Measurements from ENCODE around the gene HSPG2.

Gene HSPG2

DNA sequence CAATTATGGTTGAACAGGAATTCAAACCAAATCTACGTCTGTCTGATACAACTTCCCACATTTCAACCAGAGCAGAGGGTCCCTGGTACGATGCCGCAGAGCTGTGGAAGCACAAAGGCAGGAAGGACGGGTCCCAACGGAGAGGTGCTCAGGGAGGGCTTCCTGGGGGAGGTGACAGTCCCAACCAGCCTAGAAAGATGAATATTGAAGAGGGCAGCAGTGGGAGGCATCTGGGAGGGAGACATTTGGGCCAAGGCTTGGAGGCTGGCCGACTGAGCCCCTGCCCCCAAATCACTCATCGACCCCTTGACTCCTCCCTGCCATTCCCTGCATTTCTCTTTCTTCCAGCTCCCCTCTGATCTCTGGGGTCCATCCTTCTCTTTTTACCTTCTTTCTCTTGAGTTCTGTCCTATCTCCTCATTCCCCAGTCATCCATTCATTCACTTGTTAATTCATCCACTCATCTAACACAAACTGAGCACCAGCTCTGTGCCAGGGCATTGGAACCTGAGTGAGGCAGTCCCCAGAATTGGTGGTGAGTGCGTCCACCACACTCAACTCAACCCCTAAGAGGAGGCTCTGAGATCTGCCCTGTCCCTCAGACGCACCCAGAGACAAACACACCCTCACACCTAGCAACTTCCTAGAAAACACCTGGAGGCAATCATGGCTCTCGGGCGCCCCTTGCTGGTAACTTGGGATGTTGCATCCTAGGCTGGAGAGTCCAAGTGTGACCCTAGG is 26.5 kb upstream of the HSPG2 start:
- DNase-seq, result peak; percentile 89
- no CpG with 5 or more reads among the region's 11 CpGs for WGBS (ENCODE audit: extremely low coverage, insufficient coverage, low lambda C conversion rate)

DNA sequence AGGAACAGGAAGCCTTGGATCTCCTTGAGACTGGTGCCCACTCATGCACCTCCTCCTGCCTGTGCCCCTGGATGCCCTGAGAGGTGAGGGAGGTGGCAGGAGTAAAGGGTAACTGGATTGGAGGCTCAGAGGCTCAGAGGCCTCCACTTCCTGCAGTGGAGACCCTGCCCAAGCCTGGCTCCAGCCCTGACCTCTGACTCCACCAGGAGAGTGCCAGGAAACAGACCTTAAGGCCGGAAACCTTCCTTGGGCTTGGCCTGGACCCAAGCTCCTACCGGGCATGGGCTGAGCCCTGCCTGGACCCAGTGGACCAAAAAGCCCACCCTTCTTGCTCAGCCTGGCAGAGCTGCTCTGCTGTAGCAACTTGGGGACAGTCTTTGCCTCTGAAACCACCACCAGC is 24.7 kb upstream of the HSPG2 start:
- no peak overlapping the region for H3K18ac ChIP-seq (ENCODE audit: low read length)
- no peak overlapping the region for H4K8ac ChIP-seq (ENCODE audit: low read depth, low read length)
- H3K4me2 ChIP-seq (ENCODE audit: low read length), result no peak overlapping the region
- no peak overlapping the region for H3K27ac ChIP-seq (ENCODE audit: low read depth, low read length)
- H3K4ac ChIP-seq (ENCODE audit: low read depth, low read length), result no peak overlapping the region
- no peak overlapping the region for H4K5ac ChIP-seq (ENCODE audit: low read length)
- DNase-seq, result no peak
- no peak overlapping the region for H2BK120ac ChIP-seq (ENCODE audit: low read depth, low read length)
- no peak overlapping the region for H2BK5ac ChIP-seq (ENCODE audit: low read length)
- no peaks in the 10 kb centered on the region for H3K36me3 ChIP-seq (ENCODE audit: control insufficient read depth, insufficient read depth, low read length)
- peak overlapping the region; percentile 7 for H3K23ac ChIP-seq (ENCODE audit: low read length)
- H3K4me3 ChIP-seq (ENCODE audit: low read length), result no peak overlapping the region
- H3K79me2 ChIP-seq (ENCODE audit: control insufficient read depth, insufficient read depth, low read length), result no peaks in the 10 kb centered on the region
- H2AK5ac ChIP-seq (ENCODE audit: low read length), result no peak overlapping the region
- no peak overlapping the region for H2BK15ac ChIP-seq (replicated peaks; ENCODE audit: low read depth)
- H3K27me3 ChIP-seq (ENCODE audit: insufficient read depth, low read length, poor library complexity), result no peaks in the 10 kb centered on the region
- WGBS (ENCODE audit: extremely low coverage, insufficient coverage, low lambda C conversion rate), result no CpG with 5 or more reads among the region's 2 CpGs
- H3K79me1 ChIP-seq (ENCODE audit: low read length), result no peaks in the 10 kb centered on the region
- H3K9ac ChIP-seq (ENCODE audit: low read length), result no peak overlapping the region
- H3K56ac ChIP-seq (ENCODE audit: low read length), result peak overlapping the region; percentile 27
- H3K4me1 ChIP-seq (ENCODE audit: control insufficient read depth, low read depth, low read length), result no peaks in the 10 kb centered on the region

More for the DNA sequence above, 26.5 kb upstream of the HSPG2 start:
- no peaks in the 10 kb centered on the region for H3K36me3 ChIP-seq (ENCODE audit: control insufficient read depth, insufficient read depth, low read length)
- H3K4me2 ChIP-seq (ENCODE audit: low read length), result no peak overlapping the region
- no peaks in the 10 kb centered on the region for H3K79me2 ChIP-seq (ENCODE audit: control insufficient read depth, insufficient read depth, low read length)
- H3K27me3 ChIP-seq (ENCODE audit: insufficient read depth, low read length, poor library complexity), result no peaks in the 10 kb centered on the region
- no peak overlapping the region for H2AK5ac ChIP-seq (ENCODE audit: low read length)
- H3K9ac ChIP-seq (ENCODE audit: low read length), result no peak overlapping the region
- H3K23ac ChIP-seq (ENCODE audit: low read length), result no peak overlapping the region
- peak overlapping the region; percentile 43 for H3K56ac ChIP-seq (ENCODE audit: low read length)
- H3K4ac ChIP-seq (ENCODE audit: low read depth, low read length), result no peak overlapping the region
- H2BK120ac ChIP-seq (ENCODE audit: low read depth, low read length), result no peak overlapping the region
- H4K8ac ChIP-seq (ENCODE audit: low read depth, low read length), result no peak overlapping the region
- H3K4me1 ChIP-seq (ENCODE audit: control insufficient read depth, low read depth, low read length), result no peaks in the 10 kb centered on the region
- H2BK15ac ChIP-seq (replicated peaks; ENCODE audit: low read depth), result no peak overlapping the region
- H4K5ac ChIP-seq (ENCODE audit: low read length), result no peak overlapping the region
- H3K18ac ChIP-seq (ENCODE audit: low read length), result no peak overlapping the region
- no peak overlapping the region for H2BK5ac ChIP-seq (ENCODE audit: low read length)
- no peak overlapping the region for H3K4me3 ChIP-seq (ENCODE audit: low read length)
- H3K27ac ChIP-seq (ENCODE audit: low read depth, low read length), result no peak overlapping the region
- no peaks in the 10 kb centered on the region for H3K79me1 ChIP-seq (ENCODE audit: low read length)

DNA sequence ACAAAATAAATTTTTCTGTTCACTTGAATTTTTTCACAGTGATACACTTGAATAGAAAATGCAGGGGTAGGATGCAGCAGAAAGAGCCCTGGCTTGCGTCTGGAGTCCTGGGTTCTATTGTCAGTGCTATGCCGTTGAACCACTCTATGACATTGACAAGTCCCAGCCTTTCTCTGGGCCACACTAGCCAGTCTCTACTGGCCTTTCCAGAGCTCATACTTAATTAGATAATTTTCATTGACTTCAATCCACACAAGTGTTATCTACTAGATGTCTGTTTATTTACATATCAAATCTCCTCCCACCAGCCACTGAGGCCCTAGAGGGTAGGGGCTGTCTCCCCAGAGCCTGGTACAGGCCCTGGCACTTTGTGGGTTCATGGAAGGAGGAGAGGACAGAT is 24.2 kb upstream of the HSPG2 start:
- H2BK5ac ChIP-seq (ENCODE audit: low read length), result no peak overlapping the region
- no peak overlapping the region for H3K18ac ChIP-seq (ENCODE audit: low read length)
- peaks cover 4% of the 10 kb centered on the region for H3K4me1 ChIP-seq (ENCODE audit: control insufficient read depth, low read depth, low read length)
- no peak overlapping the region for H3K9ac ChIP-seq (ENCODE audit: low read length)
- H2BK15ac ChIP-seq (replicated peaks; ENCODE audit: low read depth), result no peak overlapping the region
- no peak overlapping the region for H2BK120ac ChIP-seq (ENCODE audit: low read depth, low read length)
- no peak overlapping the region for H4K5ac ChIP-seq (ENCODE audit: low read length)
- no peak overlapping the region for H3K4me3 ChIP-seq (ENCODE audit: low read length)
- no peaks in the 10 kb centered on the region for H3K36me3 ChIP-seq (ENCODE audit: control insufficient read depth, insufficient read depth, low read length)
- H3K27me3 ChIP-seq (ENCODE audit: insufficient read depth, low read length, poor library complexity), result no peaks in the 10 kb centered on the region
- no peak overlapping the region for H4K8ac ChIP-seq (ENCODE audit: low read depth, low read length)
- no peak overlapping the region for H3K23ac ChIP-seq (ENCODE audit: low read length)
- no peak overlapping the region for H3K56ac ChIP-seq (ENCODE audit: low read length)
- no peaks in the 10 kb centered on the region for H3K79me1 ChIP-seq (ENCODE audit: low read length)
- DNase-seq, result no peak
- H3K4ac ChIP-seq (ENCODE audit: low read depth, low read length), result no peak overlapping the region
- no peaks in the 10 kb centered on the region for H3K79me2 ChIP-seq (ENCODE audit: control insufficient read depth, insufficient read depth, low read length)
- no peak overlapping the region for H2AK5ac ChIP-seq (ENCODE audit: low read length)
- H3K27ac ChIP-seq (ENCODE audit: low read depth, low read length), result no peak overlapping the region
- WGBS (ENCODE audit: extremely low coverage, insufficient coverage, low lambda C conversion rate), result no CpG with 5 or more reads among the region's 2 CpGs
- no peak overlapping the region for H3K4me2 ChIP-seq (ENCODE audit: low read length)

DNA sequence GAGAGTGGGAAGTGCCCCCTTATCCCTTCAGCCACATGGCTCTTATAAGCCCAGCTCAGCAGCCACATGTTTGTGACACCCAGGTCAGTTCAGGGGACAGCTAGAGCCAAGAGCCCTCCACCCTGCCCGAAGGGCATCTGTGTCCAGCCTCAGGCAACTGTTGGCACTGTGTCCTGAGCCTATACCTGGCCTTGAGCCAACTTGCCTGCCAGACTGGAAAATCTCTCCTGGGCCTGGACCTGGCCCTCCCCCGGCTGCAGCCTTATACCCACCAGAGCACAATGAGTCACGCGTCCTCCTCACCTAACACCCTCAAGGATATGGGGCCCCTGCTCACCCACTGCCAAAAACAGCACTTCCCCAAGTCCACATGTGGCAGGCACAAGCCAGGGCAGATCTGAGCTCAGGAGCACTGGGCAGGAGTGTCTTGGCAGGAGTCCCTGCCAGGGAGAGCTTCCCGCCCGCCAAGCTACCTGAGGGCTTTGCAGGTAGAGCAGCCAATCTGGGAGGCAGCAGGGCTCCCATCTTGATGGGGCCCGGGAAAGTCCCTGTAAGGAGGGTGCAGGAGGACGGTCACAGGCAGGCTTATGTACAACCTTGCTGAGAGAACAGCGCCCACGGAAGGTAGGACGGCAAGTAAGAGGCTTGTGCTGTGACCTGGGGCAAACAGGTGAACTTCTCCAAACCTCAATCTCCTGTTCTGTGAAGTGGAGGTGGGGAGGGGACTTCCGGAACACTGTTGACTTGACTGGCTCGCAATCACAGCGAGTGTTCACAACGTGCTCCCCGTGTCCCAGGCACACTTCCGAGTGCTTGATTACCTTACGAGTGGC is 19.8 kb upstream of the HSPG2 start:
- Histone ChIP-seq H3K79me2 (ENCODE audit: control insufficient read depth, insufficient read depth, low read length) (no peaks in the 10 kb centered on the region), H3K27me3 (ENCODE audit: insufficient read depth, low read length, poor library complexity) (no peaks in the 10 kb centered on the region), H3K4me1 (ENCODE audit: control insufficient read depth, low read depth, low read length) (peaks cover 10% of the 10 kb centered on the region), H3K4me3 (ENCODE audit: low read length) (no peak overlapping the region), H2BK15ac (replicated peaks; ENCODE audit: low read depth) (no peak overlapping the region), H3K4ac (ENCODE audit: low read depth, low read length) (peak overlapping the region; percentile 49), H3K23ac (ENCODE audit: low read length) (no peak overlapping the region), H3K56ac (ENCODE audit: low read length) (peak overlapping the region; percentile 79), H3K27ac (ENCODE audit: low read depth, low read length) (no peak overlapping the region), H2BK5ac (ENCODE audit: low read length) (peak overlapping the region; percentile 54), H3K4me2 (ENCODE audit: low read length) (no peak overlapping the region), H4K8ac (ENCODE audit: low read depth, low read length) (no peak overlapping the region), H3K18ac (ENCODE audit: low read length) (no peak overlapping the region), H4K5ac (ENCODE audit: low read length) (no peak overlapping the region), H2BK120ac (ENCODE audit: low read depth, low read length) (no peak overlapping the region), H3K9ac (ENCODE audit: low read length) (no peak overlapping the region), H3K79me1 (ENCODE audit: low read length) (no peaks in the 10 kb centered on the region), H2AK5ac (ENCODE audit: low read length) (peak overlapping the region; percentile 73), H3K36me3 (ENCODE audit: control insufficient read depth, insufficient read depth, low read length) (no peaks in the 10 kb centered on the region)
- WGBS (ENCODE audit: extremely low coverage, insufficient coverage, low lambda C conversion rate), result no CpG with 5 or more reads among the region's 18 CpGs
- DNase-seq, result no peak

DNA sequence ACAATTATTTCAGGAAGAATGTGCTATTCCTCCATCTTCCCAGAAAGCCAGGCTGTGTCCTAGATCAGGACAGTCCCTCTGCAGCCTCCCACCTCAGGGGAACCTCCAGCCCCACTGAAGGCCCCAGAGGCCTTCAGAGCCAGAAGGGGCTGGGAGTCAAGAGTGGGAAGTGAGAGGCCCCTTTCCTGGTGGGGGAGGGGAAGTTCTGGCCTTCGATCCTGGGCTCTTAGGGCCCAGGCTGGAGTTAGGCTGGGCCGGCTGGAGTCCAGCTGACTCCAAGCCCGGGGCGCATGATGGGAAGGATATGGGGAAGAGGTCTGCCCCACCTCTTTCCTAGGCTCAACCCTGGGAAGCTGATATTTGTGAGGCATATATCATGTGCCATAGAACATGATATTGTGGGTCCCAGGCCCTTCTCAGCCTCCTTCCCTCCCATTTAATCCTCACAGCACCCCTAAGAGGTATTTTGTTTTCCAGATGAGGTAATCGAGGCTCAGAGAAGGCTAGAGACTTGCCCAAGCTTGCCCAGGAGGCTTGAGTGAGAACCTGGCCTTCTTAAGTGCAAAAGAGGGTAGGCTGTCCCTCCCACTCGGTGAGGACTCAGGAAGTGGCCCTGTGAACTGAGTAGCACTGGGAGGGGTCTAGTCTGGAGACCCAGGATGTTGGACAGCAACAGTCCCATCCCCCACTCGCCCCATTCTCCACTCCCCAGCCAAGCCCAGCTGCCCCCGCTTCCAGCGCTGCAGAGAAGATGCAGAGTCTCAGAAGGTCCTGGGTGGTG is 18.6 kb upstream of the HSPG2 start:
- no peak overlapping the region for H3K4me2 ChIP-seq (ENCODE audit: low read length)
- H3K27me3 ChIP-seq (ENCODE audit: insufficient read depth, low read length, poor library complexity), result no peaks in the 10 kb centered on the region
- no CpG with 5 or more reads among the region's 9 CpGs for WGBS (ENCODE audit: extremely low coverage, insufficient coverage, low lambda C conversion rate)
- peak overlapping the region; percentile 1 for H3K9ac ChIP-seq (ENCODE audit: low read length)
- DNase-seq, result peak; percentile 67
- H3K56ac ChIP-seq (ENCODE audit: low read length), result peak overlapping the region; percentile 75
- H2BK15ac ChIP-seq (replicated peaks; ENCODE audit: low read depth), result no peak overlapping the region
- peak overlapping the region; percentile 27 for H2BK5ac ChIP-seq (ENCODE audit: low read length)
- H3K79me1 ChIP-seq (ENCODE audit: low read length), result no peaks in the 10 kb centered on the region
- peaks cover 10% of the 10 kb centered on the region for H3K4me1 ChIP-seq (ENCODE audit: control insufficient read depth, low read depth, low read length)
- peak overlapping the region; percentile 46 for H3K4ac ChIP-seq (ENCODE audit: low read depth, low read length)
- no peaks in the 10 kb centered on the region for H3K79me2 ChIP-seq (ENCODE audit: control insufficient read depth, insufficient read depth, low read length)
- H2BK120ac ChIP-seq (ENCODE audit: low read depth, low read length), result peak overlapping the region; percentile 23
- no peak overlapping the region for H2AK5ac ChIP-seq (ENCODE audit: low read length)
- no peak overlapping the region for H3K27ac ChIP-seq (ENCODE audit: low read depth, low read length)
- H3K4me3 ChIP-seq (ENCODE audit: low read length), result no peak overlapping the region
- no peaks in the 10 kb centered on the region for H3K36me3 ChIP-seq (ENCODE audit: control insufficient read depth, insufficient read depth, low read length)
- peak overlapping the region; percentile 22 for H3K18ac ChIP-seq (ENCODE audit: low read length)
- no peak overlapping the region for H3K23ac ChIP-seq (ENCODE audit: low read length)
- H4K5ac ChIP-seq (ENCODE audit: low read length), result no peak overlapping the region
- no peak overlapping the region for H4K8ac ChIP-seq (ENCODE audit: low read depth, low read length)
